Gastrocnemius medialis (tissue), 4 donors: ENCODE results near the gene SETBP1. TPM values are rescaled to one million over a fixed set of nuclear protein-coding genes. Genes with fewer than 3 reads are reported as not detected.
A peak's percentile ranks its signal among the peaks of the same experiment; 100 is the strongest.

Experiments
- ATAC-seq, 2 donors: fragments of 150-250 bp; one replicate each; pipeline ENCODE4 v1.9.1; 2016
- DNase-seq, 2 donors: peaks; one replicate each; pipeline ENCODE4 v3.0.0-alpha.2; 2019
- H3K27ac ChIP-seq, 4 donors: fragments of 200-600 bp; sonication (generic); 1 replicate in 1 of 4; 2 replicates in 3 of 4; pipeline ENCODE4 v1.5.1; 2016 to 2018; ENCODE audit warnings: mild to moderate bottlenecking in 2 of 4, moderate library complexity in 1 of 4
- H3K27me3 ChIP-seq, 3 donors: fragments of 200-600 bp; sonication (generic) in 2 of 3; 1 replicate in 1 of 3; 2 replicates in 2 of 3; pipeline versions ENCODE4 v1.5.1 to v1.6.0; 2016 to 2019; ENCODE audit warnings: mild to moderate bottlenecking in 1 of 3, moderate library complexity in 1 of 3
- H3K36me3 ChIP-seq, 2 donors: fragments of 200-600 bp; sonication (generic) in 1 of 2; one replicate each; pipeline ENCODE4 v1.5.1; 2017 to 2018
- H3K4me1 ChIP-seq, 2 donors: fragments of 200-600 bp; sonication (generic) in 1 of 2; one replicate each; pipeline ENCODE4 v1.5.1; 2016 to 2017; ENCODE audit warnings: mild to moderate bottlenecking in 2 of 2
- H3K4me3 ChIP-seq, 4 donors: fragments of 200-600 bp; sonication (generic) in 3 of 4; 1 replicate in 1 of 4; 2 replicates in 3 of 4; pipeline ENCODE4 v1.5.1; 2016 to 2019; ENCODE audit warnings: mild to moderate bottlenecking in 2 of 4
- H3K9me3 ChIP-seq, 3 donors: fragments of 200-600 bp; sonication (generic) in 2 of 3; 1 replicate in 1 of 3; 2 replicates in 2 of 3; pipeline ENCODE4 v1.5.1; 2016 to 2019
- POLR2A ChIP-seq, 2 donors: fragments of 450-650 bp; IDR thresholded peaks; one replicate each; pipeline ENCODE4 v1.6.1; 2017; ENCODE audit warnings: antibody characterized with exemption in 2 of 2, mild to moderate bottlenecking in 2 of 2, moderate library complexity in 2 of 2
- in situ Hi-C, 4 donors: fragments of 200-750 bp; cut with MboI; loops; one replicate each; pipeline versions ENCODE4 v1.15.0 to v1.8.0; 2017; ENCODE audit warnings: low sequenced_read_pairs in 4 of 4
- intact Hi-C: fragments of 100-400 bp; cut with DNase I; formaldehyde crosslinking; loops from one replicate; pipeline ENCODE4 v1.15.1; 2023; ENCODE audit warnings: low total_unique reads
- total RNA-seq, 4 donors: library from RNA; depleted of rRNA; stranded (reverse); fragments of >200 nt; gene quantifications; one replicate each; pipeline versions ENCODE4 v1.1.0 to v1.2.3, GENCODE V29; 2016
- TF ChIP-seq, protein P1 (sequence below), 5 experiments: fragments of 450-650 bp in 3 of 5; fragments of 200-600 bp in 2 of 5; sonication (generic) in 2 of 5; IDR thresholded peaks in 4 of 5; conservative IDR thresholded peaks in 1 of 5; 1 replicate in 4 of 5; 2 replicates in 1 of 5; pipeline ENCODE4 v1.5.1; 2016 to 2019; ENCODE audit warnings: antibody characterized with exemption in 5 of 5, mild to moderate bottlenecking in 3 of 5, moderate library complexity in 3 of 5

The SETBP1 gene
- total RNA-seq, 4 donors from 2014 or later = 9.2 to 20.0 (median 15.3) TPM

DNA sequence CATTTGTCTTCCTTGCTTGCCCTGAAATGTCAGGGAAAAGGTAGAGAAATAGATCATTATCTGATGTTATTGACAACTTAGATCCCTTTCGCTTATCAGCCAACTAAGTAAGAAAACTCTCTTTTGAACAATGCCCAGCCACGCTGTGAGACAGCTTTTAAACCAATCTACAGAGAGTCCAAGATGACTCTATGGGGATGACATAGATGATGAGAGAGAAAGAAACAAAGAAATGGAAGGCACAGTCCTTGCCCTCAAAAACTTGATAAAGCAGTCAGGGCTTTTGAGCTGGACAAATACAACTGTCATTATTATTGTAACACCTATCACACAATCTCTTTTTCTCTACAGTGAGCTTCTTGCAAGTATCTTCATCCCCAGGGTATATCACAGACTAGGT, 222.6 kb downstream of the SETBP1 start:
- Histone ChIP-seq H3K4me1 (peaks cover 4 to 7% of the 10 kb centered on the region in 2 donors), H3K36me3 (no peaks in the 10 kb centered on the region), H3K4me3 (no peak overlapping the region), H3K9me3 (no peaks in the 10 kb centered on the region), H3K27me3 (no peaks in the 10 kb centered on the region), H3K27ac (no peak overlapping the region)
- no peak for ATAC-seq
- no peak for DNase-seq
- intact Hi-C loops (no loop called here), in situ Hi-C loops (loop anchor here in 1 of 4 donors (25.0 kb wide), 1 partner anchor 484 kb away; no protein-coding TSS in a partner anchor)
- TF ChIP-seq, protein P1, sequence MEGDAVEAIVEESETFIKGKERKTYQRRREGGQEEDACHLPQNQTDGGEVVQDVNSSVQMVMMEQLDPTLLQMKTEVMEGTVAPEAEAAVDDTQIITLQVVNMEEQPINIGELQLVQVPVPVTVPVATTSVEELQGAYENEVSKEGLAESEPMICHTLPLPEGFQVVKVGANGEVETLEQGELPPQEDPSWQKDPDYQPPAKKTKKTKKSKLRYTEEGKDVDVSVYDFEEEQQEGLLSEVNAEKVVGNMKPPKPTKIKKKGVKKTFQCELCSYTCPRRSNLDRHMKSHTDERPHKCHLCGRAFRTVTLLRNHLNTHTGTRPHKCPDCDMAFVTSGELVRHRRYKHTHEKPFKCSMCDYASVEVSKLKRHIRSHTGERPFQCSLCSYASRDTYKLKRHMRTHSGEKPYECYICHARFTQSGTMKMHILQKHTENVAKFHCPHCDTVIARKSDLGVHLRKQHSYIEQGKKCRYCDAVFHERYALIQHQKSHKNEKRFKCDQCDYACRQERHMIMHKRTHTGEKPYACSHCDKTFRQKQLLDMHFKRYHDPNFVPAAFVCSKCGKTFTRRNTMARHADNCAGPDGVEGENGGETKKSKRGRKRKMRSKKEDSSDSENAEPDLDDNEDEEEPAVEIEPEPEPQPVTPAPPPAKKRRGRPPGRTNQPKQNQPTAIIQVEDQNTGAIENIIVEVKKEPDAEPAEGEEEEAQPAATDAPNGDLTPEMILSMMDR (IDR thresholded peaks at IDR 0.05 in 4 of 5, conservative IDR thresholded peaks at IDR 0.05 in 1 of 5) = no peak
- TF ChIP-seq POLR2A (IDR thresholded peaks at IDR 0.05) = no peak

DNA sequence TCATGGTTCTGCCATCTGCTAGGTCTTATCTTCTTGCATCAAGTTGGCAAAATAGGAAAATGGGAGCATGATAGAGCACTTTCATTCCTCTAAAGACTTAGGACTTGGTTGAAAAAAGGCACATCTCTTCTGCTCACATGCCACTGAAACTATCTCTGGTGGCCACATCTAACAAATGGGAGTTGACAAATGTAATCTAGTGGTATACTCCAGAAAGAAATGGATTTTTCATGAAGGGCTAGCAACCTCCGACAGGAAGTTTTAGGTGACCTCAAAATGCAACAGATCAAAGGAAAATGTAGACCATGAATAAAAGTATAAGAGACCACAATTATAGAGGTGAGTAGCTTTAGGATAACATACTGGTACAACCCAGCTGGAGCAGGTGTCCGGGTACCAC, 224.1 kb downstream of the SETBP1 start:
- Histone ChIP-seq H3K9me3 (no peaks in the 10 kb centered on the region), H3K4me3 (no peak overlapping the region), H3K27ac (no peak overlapping the region), H3K4me1 (peaks cover 10 to 15% of the 10 kb centered on the region in 2 donors), H3K27me3 (no peaks in the 10 kb centered on the region), H3K36me3 (no peaks in the 10 kb centered on the region)
- ATAC-seq = no peak
- in situ Hi-C loops (loop anchor here in 1 of 4 donors (25.0 kb wide), 1 partner anchor 483 kb away; no protein-coding TSS in a partner anchor), intact Hi-C loops (no loop called here)
- DNase-seq = no peak
- no peak for TF ChIP-seq POLR2A (IDR thresholded peaks at IDR 0.05)
- TF ChIP-seq, protein P1 (IDR thresholded peaks at IDR 0.05 in 4 of 5, conservative IDR thresholded peaks at IDR 0.05 in 1 of 5) = no peak

DNA sequence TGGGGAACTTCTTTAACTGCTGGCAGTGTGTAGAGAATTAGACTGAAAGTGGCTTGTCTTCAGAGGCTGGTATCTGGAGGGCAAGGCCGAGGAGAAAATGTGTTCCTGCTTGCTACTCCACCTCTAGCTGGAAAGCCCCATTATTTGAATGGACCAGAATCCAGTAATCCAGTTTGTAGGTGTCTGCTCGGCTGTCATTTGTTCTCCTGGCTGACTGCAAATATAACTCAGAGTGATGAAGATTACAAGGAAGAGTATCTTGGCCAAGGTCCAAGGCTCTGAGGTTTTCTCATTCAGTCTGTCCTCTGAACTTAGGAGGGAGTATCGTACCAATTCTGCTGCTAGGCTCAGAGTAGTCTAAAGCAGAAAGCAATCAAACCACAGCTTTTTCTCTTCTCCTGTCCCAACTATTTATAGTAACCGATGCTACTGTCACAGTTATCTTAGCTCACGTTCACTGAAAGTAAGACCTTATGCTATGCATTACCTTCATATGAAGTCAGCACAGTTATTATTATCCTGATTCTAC, 228.6 kb downstream of the SETBP1 start:
- no peaks in the 10 kb centered on the region for H3K36me3 ChIP-seq
- H3K27me3 ChIP-seq = no peaks in the 10 kb centered on the region
- H3K27ac ChIP-seq = peak overlapping the region in 3 of 4 donors; percentile 2 to 37 (median 7)
- H3K4me3 ChIP-seq = no peak overlapping the region
- intact Hi-C loops = no loop called here
- peaks cover 13 to 35% of the 10 kb centered on the region in 2 donors for H3K4me1 ChIP-seq
- ATAC-seq (peak; percentile 49 to 53), DNase-seq (peak in 1 of 2 donors; percentile 20)
- H3K9me3 ChIP-seq = no peaks in the 10 kb centered on the region
- TF ChIP-seq, protein P1 (IDR thresholded peaks at IDR 0.05 in 4 of 5, conservative IDR thresholded peaks at IDR 0.05 in 1 of 5) = no peak
- no peak for TF ChIP-seq POLR2A (IDR thresholded peaks at IDR 0.05)
- in situ Hi-C loops = loop anchor here in 1 of 4 donors (25.0 kb wide), 1 partner anchor 478 kb away; no protein-coding TSS in a partner anchor

DNA sequence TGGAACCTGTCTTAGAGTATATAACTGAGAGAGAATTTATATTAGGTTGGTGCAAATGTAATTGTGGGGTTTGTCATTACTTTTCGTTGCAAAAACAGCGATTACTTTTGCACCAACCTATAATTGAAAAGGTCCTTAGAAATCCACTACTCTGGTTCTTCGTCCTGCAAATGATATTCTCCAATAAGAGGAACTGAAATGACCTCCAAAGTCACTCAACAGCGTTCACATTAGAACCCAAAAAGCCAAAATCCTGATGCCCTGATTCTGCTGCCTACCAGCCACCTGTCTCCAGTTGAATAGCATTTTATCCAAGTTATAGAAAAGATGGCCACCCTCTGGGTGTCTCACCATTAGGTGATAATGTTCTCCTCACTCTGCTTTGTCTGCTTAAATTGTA, 230.6 kb downstream of the SETBP1 start:
- ATAC-seq = no peak
- DNase-seq = no peak
- H3K9me3 ChIP-seq = no peaks in the 10 kb centered on the region
- no peak overlapping the region for H3K27ac ChIP-seq
- in situ Hi-C loops = loop anchor here in 1 of 4 donors (25.0 kb wide), 1 partner anchor 476 kb away; no protein-coding TSS in a partner anchor
- no peaks in the 10 kb centered on the region for H3K27me3 ChIP-seq
- H3K36me3 ChIP-seq = no peaks in the 10 kb centered on the region
- H3K4me1 ChIP-seq = peaks cover 28 to 55% of the 10 kb centered on the region in 2 donors
- no peak for TF ChIP-seq POLR2A (IDR thresholded peaks at IDR 0.05)
- TF ChIP-seq, protein P1 (IDR thresholded peaks at IDR 0.05 in 4 of 5, conservative IDR thresholded peaks at IDR 0.05 in 1 of 5) = no peak
- intact Hi-C loops = no loop called here
- H3K4me3 ChIP-seq = no peak overlapping the region
